Endothelial cell of umbilical vein (primary cell): ENCODE results near the gene SMIM31. TPM values are rescaled to one million over a fixed set of nuclear protein-coding genes. Genes with fewer than 3 reads are reported as not detected.

Source experiments
- Bru-seq: library from RNA; stranded (reverse); fragments of 400-500 nt; gene quantifications from one replicate; lab custom pipeline; 2021; lab: Mats Ljungman, UMichigan
- BruChase-seq, 2 experiments: library from RNA; stranded (reverse); fragments of 400-500 nt; gene quantifications; one replicate each; lab custom pipeline; 2021; lab: Mats Ljungman, UMichigan
- BruUV-seq: library from RNA; stranded (reverse); fragments of 400-500 nt; replicated peaks from 2 replicates; lab custom pipeline; 2021; lab: Mats Ljungman, UMichigan
- CTCF ChIA-PET: fragments of 300-600, 350-600 bp; sonication (Branson Sonifier 250); formaldehyde crosslinking; loops from one replicate; lab custom pipeline; 2021; ENCODE audit warnings: antibody characterized with exemption, inconsistent platforms; lab: Charles Lee
- POLR2A ChIA-PET: fragments of 300-600, 350-600 bp; sonication (Branson Sonifier 250); formaldehyde crosslinking; loops from one replicate; lab custom pipeline; 2021; ENCODE audit warnings: antibody characterized with exemption, inconsistent platforms; lab: Charles Lee
- DNase-seq: peaks from one replicate; pipeline ENCODE4 v3.0.0-alpha.2; 2011; ENCODE audit warnings: low read depth, low spot score
- FAIRE-seq: peaks from 2 replicates; lab custom pipeline; 2011; peaks lifted over from hg19 to GRCh38; lab: Jason Lieb, UNC
- H2AFZ ChIP-seq: 2 replicates; pipeline ENCODE4 v1.6.0; 2012; ENCODE audit warnings: low read depth, low read length, control low read depth, inconsistent platforms
- H3K27ac ChIP-seq: 2 replicates; pipeline ENCODE4 v1.5.1; 2011; ENCODE audit warnings: low read depth, mild to moderate bottlenecking, control low read depth, low read length, moderate library complexity; ENCODE audit not compliant: insufficient read depth
- H3K27me3 ChIP-seq, 2 experiments: 2 replicates each; pipeline versions ENCODE4 v1.6.0 to v1.6.1; 2011; ENCODE audit warnings: low read length in 2 of 2, mixed read lengths in 1 of 2; ENCODE audit not compliant: control insufficient read depth in 2 of 2, insufficient read depth in 2 of 2
- H3K36me3 ChIP-seq, 2 experiments: 2 replicates in 1 of 2; 3 replicates in 1 of 2; pipeline ENCODE4 v1.5.1; 2011; ENCODE audit warnings: low read length in 2 of 2, mild to moderate bottlenecking in 1 of 2, moderate library complexity in 1 of 2; ENCODE audit not compliant: control insufficient read depth in 2 of 2, insufficient read depth in 2 of 2; ENCODE audit errors: extremely low read depth in 1 of 2
- H3K4me1 ChIP-seq: 3 replicates; pipeline ENCODE4 v1.5.1; 2011; ENCODE audit warnings: mild to moderate bottlenecking, low read length; ENCODE audit not compliant: control insufficient read depth, insufficient read depth; ENCODE audit errors: extremely low read depth
- H3K4me2 ChIP-seq: 2 replicates; pipeline ENCODE4 v1.6.1; 2011; ENCODE audit warnings: low read length, control low read depth, mixed read lengths; ENCODE audit not compliant: insufficient read depth
- H3K4me3 ChIP-seq, 3 experiments: fragments of 200-600 bp in 1 of 3; sonication (generic), shearing (Covaris generic) in 1 of 3; replicated peaks in 1 of 3; 2 replicates each; pipeline ENCODE4 v1.5.1; 2011 to 2016; ENCODE audit warnings: control low read depth in 3 of 3, low read length in 3 of 3, mild to moderate bottlenecking in 2 of 3, inconsistent platforms in 1 of 3, low read depth in 1 of 3, moderate library complexity in 1 of 3; ENCODE audit not compliant: insufficient read depth in 1 of 3
- H3K79me2 ChIP-seq: 2 replicates; pipeline ENCODE4 v1.6.0; 2012; ENCODE audit warnings: low read length, inconsistent platforms; ENCODE audit not compliant: control insufficient read depth, insufficient read depth
- H3K9ac ChIP-seq: replicated peaks from 2 replicates; pipeline ENCODE3; 2011; ENCODE audit warnings: low read length, control low read depth; ENCODE audit not compliant: insufficient read depth; ENCODE audit errors: extremely low read depth
- H3K9me1 ChIP-seq: replicated peaks from 3 replicates; pipeline ENCODE4 v1.6.0; 2011; ENCODE audit warnings: mild to moderate bottlenecking, low read length; ENCODE audit not compliant: control insufficient read depth, insufficient read depth; ENCODE audit errors: extremely low read depth
- H3K9me3 ChIP-seq: replicated peaks from 2 replicates; pipeline ENCODE4 v1.5.1; 2012; ENCODE audit warnings: low read length, inconsistent platforms; ENCODE audit not compliant: control insufficient read depth, insufficient read depth
- H4K20me1 ChIP-seq: replicated peaks from 2 replicates; pipeline ENCODE3; 2011; ENCODE audit warnings: mild to moderate bottlenecking, low read length; ENCODE audit not compliant: control insufficient read depth, insufficient read depth; ENCODE audit errors: extremely low read depth
- EZH2 ChIP-seq: IDR thresholded peaks from 2 replicates; pipeline ENCODE4 v1.6.1; 2012; ENCODE audit warnings: borderline replicate concordance, low read depth, mild to moderate bottlenecking, moderate library complexity, low read length, inconsistent platforms; ENCODE audit not compliant: severe bottlenecking
- FOS ChIP-seq: IDR thresholded peaks from 2 replicates; pipeline ENCODE4 v1.6.1; 2011; ENCODE audit warnings: mild to moderate bottlenecking, low read length, moderate library complexity, borderline replicate concordance; ENCODE audit not compliant: insufficient read depth
- GATA2 ChIP-seq: IDR thresholded peaks from 2 replicates; pipeline ENCODE4 v1.7.0; 2011; ENCODE audit warnings: low read depth, mild to moderate bottlenecking, moderate library complexity, mixed read lengths, low read length; ENCODE audit not compliant: insufficient read length, insufficient read depth
- JUN ChIP-seq: IDR thresholded peaks from 2 replicates; pipeline ENCODE4 v1.6.1; 2011; ENCODE audit warnings: borderline replicate concordance, low read depth; ENCODE audit not compliant: insufficient read length, insufficient read depth
- MAX ChIP-seq: IDR thresholded peaks from 2 replicates; pipeline ENCODE4 v1.6.1; 2011; ENCODE audit not compliant: insufficient read depth, insufficient read length
- MYC ChIP-seq: IDR thresholded peaks from one replicate; pipeline ENCODE4 v1.6.1; 2011; ENCODE audit warnings: mild to moderate bottlenecking, low read depth, low read length
- POLR2A ChIP-seq: IDR thresholded peaks from 2 replicates; pipeline ENCODE4 v1.6.1; 2012; ENCODE audit warnings: low read depth, mild to moderate bottlenecking, control low read depth, low read length
- POLR2AphosphoS5 ChIP-seq: IDR thresholded peaks from 2 replicates; pipeline ENCODE4 v1.6.1; 2012; ENCODE audit warnings: low read depth, mild to moderate bottlenecking, control low read depth, low read length, moderate library complexity; ENCODE audit not compliant: insufficient read depth
- dilution Hi-C: fragments of 300-500 bp; cut with MboI; formaldehyde crosslinking; loops from one replicate; pipeline ENCODE4 v1.15.0; 2019; ENCODE audit warnings: low sequenced_read_pairs; ENCODE audit not compliant: extremely low pct_ligation_motif_present
- intact Hi-C: fragments of 100-400 bp; cut with micrococcal nuclease; formaldehyde crosslinking; loops from one replicate; pipeline ENCODE4 v1.10.0; 2022
- long read RNA-seq: library from polyadenylated mRNA; stranded (forward); transcript quantifications from one replicate; pipeline ENCODE4 v2.0.0, GENCODE V29; 2021
- polyA minus RNA-seq, 3 experiments: library from RNA; depleted of rRNA, polyadenylated mRNA; stranded (reverse); fragments of >200 nt; gene quantifications; 1 replicate in 1 of 3; 2 replicates in 2 of 3; pipeline ENCODE4 v1.2.3, GENCODE V29; 2011
- polyA plus RNA-seq, 4 experiments: library from polyadenylated mRNA; depleted of rRNA in 3 of 4; stranded (reverse) in 3 of 4; unstranded in 1 of 4; fragments of >200 nt; gene quantifications; 2 replicates each; pipeline versions ENCODE4 v1.2.1 to v1.2.3, GENCODE V29; 2011 to 2012; ENCODE audit warnings: missing spikeins in 1 of 4
- total RNA-seq: library from RNA; stranded (reverse); gene quantifications from 2 replicates; pipeline ENCODE4 v1.2.3, GENCODE V29; 2021
- TF ChIP-seq, protein P1 (sequence below), 2 donors: IDR thresholded peaks; 1 replicate in 1 of 2; 2 replicates in 1 of 2; pipeline ENCODE4 v1.5.1; 2011; ENCODE audit warnings: low read length in 2 of 2, mild to moderate bottlenecking in 2 of 2, moderate library complexity in 2 of 2, control low read depth in 1 of 2, inconsistent platforms in 1 of 2, low read depth in 1 of 2; ENCODE audit not compliant: insufficient read depth in 1 of 2; ENCODE audit errors: extremely low read depth in 1 of 2

Gene SMIM31
- total RNA-seq (not detected in 2 replicates), polyA plus RNA-seq (not detected in 2 replicates), polyA minus RNA-seq (not detected in 2 replicates), Bru-seq, nascent RNA (not detected), BruChase-seq, experiment 1, labeled RNA remaining after a 6-hour chase (not detected), BruChase-seq, experiment 2, labeled RNA remaining after a 2-hour chase (not detected)
- polyA plus RNA-seq (2011; cell fraction: cytosol; rRNA removed) = not detected in 2 replicates
- not detected in 2 replicates for polyA plus RNA-seq (2011; cell fraction: nucleus; rRNA removed)
- polyA plus RNA-seq (2012) = not detected in 2 replicates
- not detected for polyA minus RNA-seq (2011; cell fraction: cytosol; rRNA and poly(A)+ RNA removed)
- not detected in 2 replicates for polyA minus RNA-seq (2011; cell fraction: nucleus; rRNA and poly(A)+ RNA removed)
- long read RNA-seq = 0 reads

DNA sequence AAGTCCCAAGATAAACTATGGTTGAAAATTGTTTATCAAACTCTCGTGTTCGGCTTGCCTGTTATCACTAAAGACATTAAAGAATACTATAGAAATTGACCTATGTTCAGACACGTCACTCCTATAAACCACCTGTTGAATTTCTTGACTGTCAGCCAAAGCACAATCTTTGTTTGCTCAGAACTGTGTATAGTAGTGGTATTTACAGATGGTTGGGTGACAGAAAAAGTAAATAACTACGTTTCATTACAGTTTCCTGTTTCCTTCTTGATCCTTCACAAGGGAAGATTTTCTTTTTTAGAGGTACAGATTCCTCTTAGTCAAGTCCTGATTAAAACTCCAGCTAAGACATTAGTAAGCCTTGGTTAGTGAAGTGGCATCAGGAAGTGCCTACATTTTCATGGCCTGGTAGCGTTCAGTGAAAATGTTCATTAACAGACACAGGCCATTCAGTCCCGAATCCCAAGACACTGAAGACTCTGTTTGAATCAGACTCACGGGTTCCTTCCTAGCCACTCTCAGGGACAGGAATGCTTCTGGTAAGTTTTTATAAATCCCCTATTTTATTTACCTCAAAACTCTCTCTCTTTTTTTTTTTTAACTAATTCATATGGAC, at the start of gene SMIM31:
Gene SMIM31 (plus strand): TSS at position 259 of the 616 bp plus-strand sequence. CDS start 16,313 bp downstream, outside the sequence.
- Histone ChIP-seq H3K27me3 (no peaks in the 10 kb centered on the region), H3K79me2 (no peaks in the 10 kb centered on the region), H3K9ac (no peak within 1 kb of the TSS), H3K9me1 (no peaks in the 10 kb centered on the region), H3K9me3 (no peaks in the 10 kb centered on the region), H3K4me2 (no peak within 1 kb of the TSS), H4K20me1 (no peaks in the 10 kb centered on the region), H3K4me3 (no peak within 1 kb of the TSS), H3K36me3 (no peaks in the 10 kb centered on the region), H3K4me1 (no peaks in the 10 kb centered on the region), H2AFZ (no peak within 1 kb of the TSS), H3K27ac (no peak within 1 kb of the TSS)
- CTCF ChIA-PET = interaction anchor here (0.6 kb wide), 1 partner anchor 97 kb away, joined by 3 read pairs; no protein-coding TSS in a partner anchor
- no TSS peak for BruUV-seq
- dilution Hi-C loops (no loop called here), intact Hi-C loops (no loop called here)
- FAIRE-seq = no peak
- no peak for DNase-seq
- TF ChIP-seq MAX (no peak), EZH2 (no peak), POLR2AphosphoS5 (no peak), MYC (no peak), FOS (no peak), GATA2 (no peak), JUN (no peak), POLR2A (no peak)
- TF ChIP-seq, protein P1, sequence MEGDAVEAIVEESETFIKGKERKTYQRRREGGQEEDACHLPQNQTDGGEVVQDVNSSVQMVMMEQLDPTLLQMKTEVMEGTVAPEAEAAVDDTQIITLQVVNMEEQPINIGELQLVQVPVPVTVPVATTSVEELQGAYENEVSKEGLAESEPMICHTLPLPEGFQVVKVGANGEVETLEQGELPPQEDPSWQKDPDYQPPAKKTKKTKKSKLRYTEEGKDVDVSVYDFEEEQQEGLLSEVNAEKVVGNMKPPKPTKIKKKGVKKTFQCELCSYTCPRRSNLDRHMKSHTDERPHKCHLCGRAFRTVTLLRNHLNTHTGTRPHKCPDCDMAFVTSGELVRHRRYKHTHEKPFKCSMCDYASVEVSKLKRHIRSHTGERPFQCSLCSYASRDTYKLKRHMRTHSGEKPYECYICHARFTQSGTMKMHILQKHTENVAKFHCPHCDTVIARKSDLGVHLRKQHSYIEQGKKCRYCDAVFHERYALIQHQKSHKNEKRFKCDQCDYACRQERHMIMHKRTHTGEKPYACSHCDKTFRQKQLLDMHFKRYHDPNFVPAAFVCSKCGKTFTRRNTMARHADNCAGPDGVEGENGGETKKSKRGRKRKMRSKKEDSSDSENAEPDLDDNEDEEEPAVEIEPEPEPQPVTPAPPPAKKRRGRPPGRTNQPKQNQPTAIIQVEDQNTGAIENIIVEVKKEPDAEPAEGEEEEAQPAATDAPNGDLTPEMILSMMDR (IDR thresholded peaks at IDR 0.05; ENCODE audit: extremely low read depth in 1 of 2, insufficient read depth in 1 of 2, low read depth in 1 of 2, low read length in 2 of 2) = no peak
- POLR2A ChIA-PET = no interaction called here
